HG02840 (cell line): ENCODE measurements around the gene ATP13A3.

Source experiments
- ATAC-seq: cut with Tn5 transposase; IDR thresholded peaks from one replicate; pipeline ENCODE4 v1.9.1; 2021; ENCODE audit warnings: mild to moderate bottlenecking, moderate library complexity, moderate number of reproducible peaks; ENCODE audit not compliant: unreplicated experiment, low FRiP score

ATP13A3 gene

DNA sequence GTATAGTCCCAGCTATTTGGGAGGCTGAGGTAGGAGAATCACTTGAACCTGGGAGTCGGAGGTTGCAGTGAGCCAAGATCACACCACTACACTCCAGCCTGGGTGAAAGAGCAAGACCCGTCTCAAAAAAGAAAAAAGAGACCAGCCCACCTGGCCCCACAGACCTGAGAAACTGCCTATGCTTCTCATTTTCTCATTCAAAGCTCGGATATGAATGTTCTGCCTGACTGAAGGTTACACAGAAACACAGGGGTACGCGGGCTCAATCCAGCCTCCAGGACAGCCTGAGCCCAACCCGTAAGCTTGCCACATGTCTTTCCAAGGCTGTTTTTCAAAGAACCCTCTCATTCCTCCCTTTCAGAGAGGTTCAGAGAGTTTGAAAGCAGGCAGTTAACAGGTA, 107.6 kb downstream of the ATP13A3 start:
- no peak for ATAC-seq

DNA sequence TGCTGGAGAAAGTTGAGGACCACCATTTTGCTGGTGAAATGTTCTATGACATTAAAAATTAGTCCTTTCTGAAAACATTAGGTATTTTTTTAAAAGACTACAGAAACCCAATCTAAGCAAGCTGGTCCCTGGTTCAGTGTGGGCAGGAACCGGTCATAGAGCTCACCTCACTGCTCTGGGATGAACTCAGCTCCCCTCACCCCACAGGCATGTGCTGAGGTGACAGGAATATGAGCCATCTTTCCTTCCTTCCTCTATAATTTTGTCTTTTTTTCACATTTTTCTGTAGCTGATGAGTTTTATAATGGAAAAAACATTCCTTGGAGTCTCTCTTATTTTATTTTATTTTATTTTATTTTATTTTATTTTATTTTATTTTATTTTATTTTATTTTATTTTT, 109.1 kb downstream of the ATP13A3 start:
- ATAC-seq, result no peak

DNA sequence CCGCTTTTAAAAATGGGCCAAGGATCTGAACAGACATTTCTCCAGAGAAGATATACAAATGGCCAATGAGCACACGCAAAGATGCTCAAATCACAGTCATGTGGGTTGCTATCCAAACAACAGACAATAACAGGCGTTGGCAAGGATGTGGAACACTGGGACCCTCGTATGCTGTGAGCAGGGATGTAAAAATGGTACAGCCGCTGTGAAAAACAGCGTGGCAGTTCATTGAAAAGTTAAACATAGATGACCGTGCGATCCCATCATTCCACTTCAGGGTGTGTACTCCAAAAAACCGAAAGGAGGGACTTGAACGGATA, 110.6 kb downstream of the ATP13A3 start:
- ATAC-seq, result no peak

- no peak for ATAC-seq
Observed at GRCh38 chr3:194375473-194376240, 111.1 kb downstream of the ATP13A3 start.

DNA sequence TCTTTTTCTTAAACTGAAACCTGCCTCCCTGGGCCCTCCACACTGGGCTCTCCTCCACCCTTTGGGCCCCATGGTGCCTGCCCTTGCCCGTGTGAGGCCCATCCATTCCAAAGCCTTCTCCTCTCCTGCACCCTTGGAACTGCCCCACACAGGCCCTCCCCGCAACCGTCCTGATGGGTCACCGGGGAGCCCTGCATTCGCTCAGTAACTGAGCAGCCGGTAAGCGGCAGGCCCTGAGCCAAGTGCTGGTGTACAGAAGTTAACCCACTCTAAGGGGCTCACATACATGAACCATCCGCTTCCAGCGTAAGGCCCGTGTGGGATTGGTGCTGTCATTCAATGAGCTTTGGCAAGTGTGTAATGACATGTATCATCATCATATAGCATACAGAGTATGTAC, 111.9 kb downstream of the ATP13A3 start:
- no peak for ATAC-seq

DNA sequence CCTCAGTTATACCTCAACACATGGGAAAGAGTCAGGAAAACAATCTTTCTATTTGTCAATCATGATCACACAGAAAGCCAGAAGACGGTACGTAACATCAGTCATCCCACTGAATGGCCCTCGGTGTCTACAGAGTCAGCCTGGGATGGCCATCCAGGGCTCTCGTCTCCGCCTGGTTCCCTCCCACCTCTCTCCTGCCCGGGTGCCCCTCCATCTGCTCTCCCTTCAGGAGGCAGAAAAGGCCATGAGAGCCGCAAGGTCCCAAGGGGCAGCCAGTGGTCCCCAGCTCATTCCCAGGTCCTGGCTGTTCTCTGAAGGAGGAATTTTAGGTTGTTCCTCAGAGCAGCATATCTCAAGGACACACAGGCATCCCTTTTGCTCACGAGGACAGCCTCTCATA, 112.9 kb downstream of the ATP13A3 start:
- ATAC-seq, result no peak

- ATAC-seq, result no peak
Observed at GRCh38 chr3:194373028-194373427, 113.8 kb downstream of the ATP13A3 start.

GRCh38 chr3:194370753-194371152, 116.0 kb downstream of the ATP13A3 start:
- no peak for ATAC-seq

GRCh38 chr3:194369522-194370279, 117.1 kb downstream of the ATP13A3 start, which contains the start of gene LRRC15:
LRRC15 (minus strand) TSS chr3:194369743; CDS start chr3:194361043, 8,700 bp downstream.
- ATAC-seq, result no peak

GRCh38 chr3:194368918-194369317, 117.9 kb downstream of the ATP13A3 start:
- no peak for ATAC-seq

GRCh38 chr3:194367992-194368841, 118.6 kb downstream of the ATP13A3 start:
- no peak for ATAC-seq

DNA sequence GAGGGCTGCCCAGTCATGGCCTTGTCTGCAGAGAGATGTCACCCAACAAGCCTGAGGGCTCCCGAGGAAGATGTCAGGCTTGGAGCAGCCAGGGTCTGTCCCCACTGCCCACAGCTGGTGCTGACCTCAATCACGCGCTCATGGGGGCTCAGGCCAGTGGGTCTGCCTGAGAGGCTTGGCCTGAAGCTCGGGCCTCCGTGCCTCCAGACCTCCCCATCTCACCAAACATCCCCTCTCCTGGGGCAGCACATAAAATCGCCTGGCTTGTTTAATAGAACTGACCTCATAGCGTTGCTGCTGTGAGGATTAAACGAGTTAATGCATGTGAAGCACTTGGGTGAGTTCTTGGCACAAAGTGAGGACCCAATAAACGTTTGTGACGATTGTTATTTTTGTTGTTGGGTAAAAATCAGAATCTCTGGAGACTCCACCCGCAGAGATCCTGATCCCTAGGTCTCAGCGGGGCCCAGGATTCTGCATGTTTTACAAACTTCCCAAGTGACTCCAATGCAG, 120.8 kb downstream of the ATP13A3 start:
- ATAC-seq, result no peak

GRCh38 chr3:194365526-194365925, 121.3 kb downstream of the ATP13A3 start:
- ATAC-seq, result no peak

DNA sequence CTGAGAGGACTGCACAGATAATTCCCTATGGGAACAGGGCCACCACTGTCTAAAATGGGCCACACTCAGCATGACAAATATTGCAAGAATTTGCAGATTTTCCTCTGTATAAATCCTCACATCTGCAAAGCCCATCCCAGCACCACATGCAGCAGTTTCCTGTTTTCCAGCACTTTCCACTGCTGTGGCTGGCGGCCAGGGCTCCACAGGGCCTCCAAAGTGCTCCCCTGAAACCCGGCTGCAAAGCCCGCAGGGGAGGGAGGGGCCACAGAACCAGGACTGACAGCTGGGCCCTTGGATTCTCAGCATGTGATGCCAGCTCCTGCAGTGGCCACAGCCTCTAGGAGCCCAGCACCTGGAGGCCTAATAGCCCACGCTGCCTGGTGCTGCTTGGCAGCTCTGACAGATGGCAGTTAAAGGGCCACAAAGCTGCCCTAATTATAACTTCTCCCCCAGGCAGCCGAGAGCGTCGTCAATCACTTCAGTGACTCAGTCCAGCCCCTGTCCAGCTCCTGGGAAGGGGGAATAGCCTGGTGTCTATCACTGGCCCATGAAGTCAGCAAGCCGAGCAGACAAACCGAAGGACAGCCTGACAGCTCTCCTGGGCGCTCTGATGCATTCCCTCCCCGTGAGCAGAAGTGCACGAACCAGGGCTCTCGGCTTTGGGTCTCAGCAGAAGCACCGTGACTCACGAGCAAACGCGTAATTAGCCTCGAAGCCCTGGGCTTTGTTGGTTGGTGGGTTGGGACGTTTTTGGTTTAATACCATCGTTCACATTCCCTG, 122.0 kb downstream of the ATP13A3 start:
- no peak for ATAC-seq

DNA sequence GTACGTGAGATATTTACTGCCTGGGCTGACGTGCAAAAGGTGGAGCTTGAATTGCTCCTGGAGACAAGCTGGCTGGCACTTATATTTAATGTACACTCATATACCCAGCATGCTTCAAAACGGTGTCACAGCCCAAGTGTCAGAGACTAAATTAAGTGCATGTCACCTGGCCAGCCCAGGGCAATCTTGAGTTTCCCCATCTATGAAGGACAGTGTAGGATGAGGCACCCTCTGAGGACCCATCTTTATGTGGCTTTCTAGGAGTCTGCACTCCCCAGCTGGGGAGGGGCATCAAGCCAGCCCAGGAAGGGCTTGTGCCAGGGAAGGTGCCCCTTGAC, 122.5 kb downstream of the ATP13A3 start:
- no peak for ATAC-seq

GRCh38 chr3:194360568-194360967, 126.2 kb downstream of the ATP13A3 start:
- no peak for ATAC-seq

GRCh38 chr3:194357681-194358080, 129.1 kb downstream of the ATP13A3 start:
- ATAC-seq, result no peak

GRCh38 chr3:194355379-194355778, 131.4 kb downstream of the ATP13A3 start:
- ATAC-seq, result no peak

GRCh38 chr3:194354315-194354714, 132.5 kb downstream of the ATP13A3 start:
- no peak for ATAC-seq
